SU-DHL-6 (cell line): ENCODE measurements around the gene RBM15B.

Source experiments
- H2AFZ ChIP-seq: fragments of 200-600 bp; sonication (generic); 2 replicates; pipeline ENCODE4 v1.6.1; 2014; ENCODE audit warnings: low read depth, mild to moderate bottlenecking, moderate library complexity, mixed read lengths, antibody characterized with exemption, low read length; ENCODE audit not compliant: severe bottlenecking
- H3F3A ChIP-seq: fragments of 200-600 bp; shearing (Covaris generic); 2 replicates; pipeline ENCODE4 v1.6.0; 2016; ENCODE audit warnings: antibody characterized with exemption, mild to moderate bottlenecking; ENCODE audit not compliant: insufficient read depth
- H3K27ac ChIP-seq: fragments of 200-600 bp; sonication (generic); 2 replicates; pipeline ENCODE4 v1.5.1; 2016; ENCODE audit warnings: low read depth, mild to moderate bottlenecking, low read length, moderate library complexity, mixed read lengths
- H3K27me3 ChIP-seq: fragments of 200-600 bp; sonication (generic), shearing (Covaris generic); 2 replicates; pipeline ENCODE4 v1.6.0; 2014; ENCODE audit warnings: mild to moderate bottlenecking, low read length
- H3K36me3 ChIP-seq: fragments of 200-600 bp; sonication (generic); 2 replicates; pipeline ENCODE4 v1.6.1; 2014; ENCODE audit warnings: mild to moderate bottlenecking, low read length, mixed read lengths
- H3K4me2 ChIP-seq: fragments of 300-600, 200-600 bp; shearing (Covaris generic), sonication (generic); 2 replicates; pipeline ENCODE4 v1.6.0; 2014; ENCODE audit warnings: low read length, low read depth, mild to moderate bottlenecking; ENCODE audit not compliant: poor library complexity, severe bottlenecking
- H3K4me3 ChIP-seq: fragments of 200-600 bp; sonication (generic); 2 replicates; pipeline ENCODE4 v1.5.1; 2014; ENCODE audit warnings: antibody characterized with exemption, low read length, mild to moderate bottlenecking, mixed read lengths; ENCODE audit not compliant: insufficient read depth, poor library complexity, severe bottlenecking
- H3K79me2 ChIP-seq: fragments of 200-600 bp; sonication (generic); 2 replicates; pipeline ENCODE4 v1.6.1; 2014; ENCODE audit warnings: mild to moderate bottlenecking, low read length, moderate library complexity; ENCODE audit not compliant: insufficient read depth
- H3K9ac ChIP-seq: fragments of 200-600 bp; sonication (generic); 2 replicates; pipeline ENCODE4 v1.7.0; 2014; ENCODE audit warnings: mild to moderate bottlenecking, low read length
- H3K9me2 ChIP-seq: fragments of 200-600 bp; sonication (generic); replicated peaks from 2 replicates; pipeline ENCODE4 v1.6.1; 2014; ENCODE audit warnings: low read length; ENCODE audit not compliant: insufficient read depth
- H3K9me3 ChIP-seq: fragments of 200-600 bp; sonication (generic); 2 replicates; pipeline ENCODE4 v1.6.1; 2014; ENCODE audit warnings: low read length, mixed read lengths; ENCODE audit not compliant: insufficient read depth
- H4K20me1 ChIP-seq: fragments of 200-600 bp; sonication (generic); 2 replicates; pipeline ENCODE4 v1.6.1; 2014; ENCODE audit warnings: low read depth, mild to moderate bottlenecking, antibody characterized with exemption, low read length, moderate library complexity, mixed read lengths
- EZH2phosphoT487 ChIP-seq: fragments of 200-600 bp; sonication (generic), shearing (Covaris generic); conservative IDR thresholded peaks from 2 replicates; pipeline ENCODE4 v1.6.1; 2018; ENCODE audit warnings: mild to moderate bottlenecking, antibody characterized with exemption, low read length, moderate library complexity, mixed read lengths
- TF ChIP-seq, protein P1 (sequence below): fragments of 200-600 bp; sonication (generic); IDR thresholded peaks from one replicate; pipeline ENCODE4 v1.5.1; 2017; ENCODE audit warnings: antibody characterized with exemption, mild to moderate bottlenecking, low read length, moderate library complexity; ENCODE audit not compliant: insufficient read depth, poor library complexity, severe bottlenecking

The RBM15B gene

DNA sequence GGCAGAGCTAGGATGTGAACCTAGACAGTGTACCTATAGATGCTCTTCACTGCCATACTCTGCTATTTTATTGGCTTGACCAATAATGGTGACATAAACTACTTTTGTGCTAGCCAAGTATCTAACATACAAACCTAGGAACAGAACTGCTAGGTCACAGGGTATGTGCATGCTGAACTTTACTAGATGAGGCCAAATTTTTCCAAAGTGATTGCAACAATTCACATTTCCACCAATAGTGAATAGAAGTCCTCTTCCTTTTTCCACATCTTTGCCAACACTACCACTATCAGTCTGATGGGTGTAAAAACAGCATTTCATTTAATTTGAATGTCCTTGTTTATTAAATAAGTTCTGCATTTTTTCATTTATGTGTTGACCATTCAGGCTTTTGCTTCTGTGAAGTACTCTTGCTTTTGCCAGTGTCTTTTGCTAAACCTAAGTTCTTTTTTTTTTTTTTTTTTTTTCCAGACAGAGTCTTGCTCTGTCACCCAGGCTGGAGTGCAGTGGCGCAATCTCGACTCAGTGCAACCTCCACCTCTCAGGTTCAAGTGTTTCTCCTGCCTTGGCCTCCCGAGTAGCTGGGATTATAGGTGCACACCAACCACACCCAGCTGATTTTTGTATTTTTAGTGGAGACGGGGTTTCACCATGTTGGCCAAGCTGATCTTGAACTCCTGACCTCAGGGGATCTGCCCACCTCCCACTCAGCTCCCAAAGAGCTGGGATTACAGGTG is 54.6 kb downstream of the RBM15B start:
- Histone ChIP-seq H3K79me2 (peaks cover 54% of the 10 kb centered on the region), H3K9ac (no peak overlapping the region), H3K9me2 (no peaks in the 10 kb centered on the region), H3K9me3 (no peaks in the 10 kb centered on the region), H4K20me1 (no peaks in the 10 kb centered on the region), H2AFZ (no peak overlapping the region), H3K27ac (no peak overlapping the region), H3K36me3 (peaks cover 18% of the 10 kb centered on the region), H3K4me3 (no peak overlapping the region), H3K27me3 (no peaks in the 10 kb centered on the region), H3F3A (no peaks in the 10 kb centered on the region; the same call in 1 of the 2 replicates), H3K4me2 (no peak overlapping the region)
- TF ChIP-seq, protein P1, sequence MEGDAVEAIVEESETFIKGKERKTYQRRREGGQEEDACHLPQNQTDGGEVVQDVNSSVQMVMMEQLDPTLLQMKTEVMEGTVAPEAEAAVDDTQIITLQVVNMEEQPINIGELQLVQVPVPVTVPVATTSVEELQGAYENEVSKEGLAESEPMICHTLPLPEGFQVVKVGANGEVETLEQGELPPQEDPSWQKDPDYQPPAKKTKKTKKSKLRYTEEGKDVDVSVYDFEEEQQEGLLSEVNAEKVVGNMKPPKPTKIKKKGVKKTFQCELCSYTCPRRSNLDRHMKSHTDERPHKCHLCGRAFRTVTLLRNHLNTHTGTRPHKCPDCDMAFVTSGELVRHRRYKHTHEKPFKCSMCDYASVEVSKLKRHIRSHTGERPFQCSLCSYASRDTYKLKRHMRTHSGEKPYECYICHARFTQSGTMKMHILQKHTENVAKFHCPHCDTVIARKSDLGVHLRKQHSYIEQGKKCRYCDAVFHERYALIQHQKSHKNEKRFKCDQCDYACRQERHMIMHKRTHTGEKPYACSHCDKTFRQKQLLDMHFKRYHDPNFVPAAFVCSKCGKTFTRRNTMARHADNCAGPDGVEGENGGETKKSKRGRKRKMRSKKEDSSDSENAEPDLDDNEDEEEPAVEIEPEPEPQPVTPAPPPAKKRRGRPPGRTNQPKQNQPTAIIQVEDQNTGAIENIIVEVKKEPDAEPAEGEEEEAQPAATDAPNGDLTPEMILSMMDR = no peak
- TF ChIP-seq EZH2phosphoT487 = no peak
